Neural progenitor cell (in vitro differentiated cells): ENCODE results near the gene DBH. TPM values are rescaled to one million over a fixed set of nuclear protein-coding genes. Genes with fewer than 3 reads are reported as not detected.

Source experiments
- DNase-seq: peaks from one replicate; pipeline ENCODE4 v3.0.0-alpha.2; 2016; ENCODE audit warnings: low spot score
- H2AFZ ChIP-seq: fragments of 200-600 bp; sonication (generic); replicated peaks from 2 replicates; pipeline ENCODE4 v1.6.1; 2016; ENCODE audit warnings: antibody characterized with exemption
- H3F3A ChIP-seq: fragments of 200-600 bp; sonication (generic); 2 replicates; pipeline ENCODE4 v1.6.1; 2016; ENCODE audit warnings: antibody characterized with exemption, low read depth
- H3K27ac ChIP-seq: fragments of 200-600 bp; sonication (generic); 2 replicates; pipeline ENCODE4 v1.5.1; 2016; ENCODE audit warnings: mild to moderate bottlenecking
- H3K27me3 ChIP-seq: fragments of 200-600 bp; sonication (generic); 2 replicates; pipeline ENCODE4 v1.6.1; 2016; ENCODE audit warnings: mild to moderate bottlenecking, moderate library complexity
- H3K36me3 ChIP-seq: fragments of 200-600 bp; sonication (generic); 2 replicates; pipeline ENCODE4 v1.5.1; 2016
- H3K4me1 ChIP-seq: fragments of 200-600 bp; sonication (generic); 2 replicates; pipeline ENCODE4 v1.6.1; 2016; ENCODE audit warnings: mixed run types
- H3K4me2 ChIP-seq: fragments of 200-600 bp; sonication (generic); 2 replicates; pipeline ENCODE4 v1.6.1; 2016
- H3K4me3 ChIP-seq: fragments of 200-600 bp; sonication (generic); 2 replicates; pipeline ENCODE4 v1.5.1; 2016
- H3K79me2 ChIP-seq: fragments of 200-600 bp; sonication (generic); 2 replicates; pipeline ENCODE4 v1.6.1; 2016; ENCODE audit warnings: low read depth
- H3K9ac ChIP-seq: fragments of 200-600 bp; sonication (generic); 2 replicates; pipeline ENCODE4 v1.6.1; 2016
- H3K9me3 ChIP-seq: fragments of 200-600 bp; sonication (generic); 2 replicates; pipeline ENCODE4 v1.5.1; 2016; ENCODE audit warnings: low read depth
- H4K20me1 ChIP-seq: fragments of 200-600 bp; sonication (generic); 2 replicates; pipeline ENCODE4 v1.6.1; 2016; ENCODE audit warnings: low read depth
- H3K27ac Mint-ChIP-seq: 3 replicates; pipeline ENCODE4 v1.8.0; 2021; ENCODE audit warnings: mixed read lengths
- H3K27me3 Mint-ChIP-seq: 2 replicates; pipeline ENCODE4 v1.8.0; 2022; ENCODE audit warnings: low read depth, mild to moderate bottlenecking, inconsistent platforms, moderate library complexity, mixed read lengths; ENCODE audit not compliant: insufficient read depth
- H3K36me3 Mint-ChIP-seq: 3 replicates; pipeline ENCODE4 v1.8.0; 2021; ENCODE audit warnings: mixed read lengths
- H3K4me1 Mint-ChIP-seq: 3 replicates; pipeline ENCODE4 v1.8.0; 2021; ENCODE audit warnings: mixed read lengths
- H3K4me3 Mint-ChIP-seq: 3 replicates; pipeline ENCODE4 v1.8.0; 2021; ENCODE audit warnings: mild to moderate bottlenecking, moderate library complexity, mixed read lengths
- H3K9me3 Mint-ChIP-seq: 3 replicates; pipeline ENCODE4 v1.8.0; 2020; ENCODE audit warnings: mixed read lengths
- CTCF ChIP-seq: fragments of 200-600 bp; sonication (generic); IDR thresholded peaks from 2 replicates; pipeline ENCODE4 v1.5.1; 2017; ENCODE audit warnings: antibody characterized with exemption, mild to moderate bottlenecking
- EZH2 ChIP-seq: fragments of 200-600 bp; sonication (generic); IDR thresholded peaks from 2 replicates; pipeline ENCODE4 v1.6.1; 2017; ENCODE audit warnings: antibody characterized with exemption, mild to moderate bottlenecking, moderate library complexity
- EZH2phosphoT487 ChIP-seq: fragments of 200-600 bp; sonication (generic); IDR thresholded peaks from 2 replicates; pipeline ENCODE4 v1.6.1; 2017; ENCODE audit warnings: antibody characterized with exemption
- total RNA-seq: library from RNA; depleted of rRNA; stranded (reverse); fragments of >200 nt; gene quantifications from 2 replicates; pipeline ENCODE4 v1.2.3, GENCODE V29; 2015; ENCODE audit warnings: low replicate concordance

Gene DBH
- total RNA-seq, 1 donor from 2014 or later: not detected

GRCh38 chr9:133594310-133594709, 41.9 kb upstream of the DBH start:
- H3K4me2 ChIP-seq: no peak overlapping the region
- Mint-ChIP-seq H3K4me1 (no peaks in the 10 kb centered on the region), H3K36me3 (no peaks in the 10 kb centered on the region), H3K27me3 (peaks cover 21% of the 10 kb centered on the region), H3K9me3 (peaks cover 22% of the 10 kb centered on the region), H3K4me3 (no peak overlapping the region), H3K27ac (no peak overlapping the region)
- no peak overlapping the region for H3K4me3 ChIP-seq
- no peaks in the 10 kb centered on the region for H3K79me2 ChIP-seq
- H4K20me1 ChIP-seq: no peaks in the 10 kb centered on the region
- H3K9me3 ChIP-seq: no peaks in the 10 kb centered on the region
- H3K9ac ChIP-seq: no peak overlapping the region
- H3K36me3 ChIP-seq: no peaks in the 10 kb centered on the region
- TF ChIP-seq EZH2: no peak
- TF ChIP-seq CTCF: no peak
- TF ChIP-seq EZH2phosphoT487: no peak
- no peak overlapping the region for H2AFZ ChIP-seq
- no peaks in the 10 kb centered on the region for H3K27me3 ChIP-seq
- H3K4me1 ChIP-seq: no peaks in the 10 kb centered on the region
- no peak for DNase-seq
- H3F3A ChIP-seq: no peaks in the 10 kb centered on the region
- H3K27ac ChIP-seq: no peak overlapping the region

GRCh38 chr9:133595910-133596309, 40.3 kb upstream of the DBH start:
- Mint-ChIP-seq H3K4me3 (no peak overlapping the region), H3K27ac (no peak overlapping the region), H3K36me3 (no peaks in the 10 kb centered on the region), H3K27me3 (peaks cover 21% of the 10 kb centered on the region), H3K9me3 (peaks cover 22% of the 10 kb centered on the region), H3K4me1 (no peaks in the 10 kb centered on the region)
- no peaks in the 10 kb centered on the region for H3K27me3 ChIP-seq
- no peak overlapping the region for H3K9ac ChIP-seq
- no peaks in the 10 kb centered on the region for H3K79me2 ChIP-seq
- no peaks in the 10 kb centered on the region for H4K20me1 ChIP-seq
- TF ChIP-seq EZH2phosphoT487 (no peak), EZH2 (no peak), CTCF (no peak)
- no peaks in the 10 kb centered on the region for H3K9me3 ChIP-seq
- H3K27ac ChIP-seq: no peak overlapping the region
- no peaks in the 10 kb centered on the region for H3F3A ChIP-seq
- DNase-seq: no peak
- no peak overlapping the region for H3K4me2 ChIP-seq
- no peaks in the 10 kb centered on the region for H3K36me3 ChIP-seq
- no peaks in the 10 kb centered on the region for H3K4me1 ChIP-seq
- no peak overlapping the region for H3K4me3 ChIP-seq
- no peak overlapping the region for H2AFZ ChIP-seq

- no peak for DNase-seq
- no peak overlapping the region for H2AFZ ChIP-seq
- Mint-ChIP-seq H3K4me1 (peaks cover 3% of the 10 kb centered on the region), H3K27me3 (peaks cover 21% of the 10 kb centered on the region), H3K36me3 (no peaks in the 10 kb centered on the region), H3K4me3 (no peak overlapping the region), H3K9me3 (peaks cover 22% of the 10 kb centered on the region), H3K27ac (no peak overlapping the region)
- no peaks in the 10 kb centered on the region for H3K4me1 ChIP-seq
- H3K9ac ChIP-seq: no peak overlapping the region
- H3K4me3 ChIP-seq: no peak overlapping the region
- H3F3A ChIP-seq: no peaks in the 10 kb centered on the region
- no peak overlapping the region for H3K27ac ChIP-seq
- H3K9me3 ChIP-seq: no peaks in the 10 kb centered on the region
- H3K36me3 ChIP-seq: no peaks in the 10 kb centered on the region
- no peak for TF ChIP-seq EZH2phosphoT487
- no peak for TF ChIP-seq EZH2
- TF ChIP-seq CTCF: no peak
- no peaks in the 10 kb centered on the region for H4K20me1 ChIP-seq
- no peak overlapping the region for H3K4me2 ChIP-seq
- H3K79me2 ChIP-seq: no peaks in the 10 kb centered on the region
- H3K27me3 ChIP-seq: no peaks in the 10 kb centered on the region
Observed at GRCh38 chr9:133597316-133597957, 38.7 kb upstream of the DBH start.
